WTC11 (cell line): ENCODE data around the gene FGFBP1.

Experiments
- ATF1 ChIP-seq: sonication (generic); formaldehyde crosslinking; IDR thresholded peaks from 2 replicates; pipeline ENCODE4 v1.8.1; 2023; ENCODE audit warnings: mild to moderate bottlenecking, moderate library complexity, missing genetic modification reagents
- EMX1 ChIP-seq: fragments of 250-450 bp; sonication (Bioruptor Pico); IDR thresholded peaks from 2 replicates; pipeline ENCODE4 v1.8.0; 2021; ENCODE audit warnings: mild to moderate bottlenecking
- ESRRA ChIP-seq: sonication (generic); formaldehyde crosslinking; IDR thresholded peaks from 2 replicates; pipeline ENCODE4 v1.8.1; 2022; ENCODE audit warnings: mild to moderate bottlenecking, missing genetic modification reagents, borderline replicate concordance
- NR3C1 ChIP-seq: sonication (generic); formaldehyde crosslinking; conservative IDR thresholded peaks from 2 replicates; pipeline ENCODE4 v1.8.1; 2023; ENCODE audit warnings: low read depth, mild to moderate bottlenecking, missing genetic modification reagents
- ZNF416 ChIP-seq: fragments of 250-450 bp; sonication (Bioruptor Pico); IDR thresholded peaks from 2 replicates; pipeline ENCODE4 v1.9.0; 2021; ENCODE audit warnings: mild to moderate bottlenecking, inconsistent platforms
- TF ChIP-seq, protein P1 (sequence below): fragments of 200-600 bp; IDR thresholded peaks from 2 replicates; pipeline ENCODE4 v1.8.0; 2022; ENCODE audit warnings: antibody characterized with exemption
- TF ChIP-seq, protein P2 (sequence below): sonication (generic); formaldehyde crosslinking; IDR thresholded peaks from 2 replicates; pipeline ENCODE4 v1.8.1; 2023; ENCODE audit warnings: mild to moderate bottlenecking, moderate library complexity, missing genetic modification reagents
- TF ChIP-seq, protein P3 (sequence below): sonication (generic); formaldehyde crosslinking; IDR thresholded peaks from 2 replicates; pipeline ENCODE4 v1.8.1; 2023; ENCODE audit warnings: mild to moderate bottlenecking, missing genetic modification reagents
- TF ChIP-seq, protein P4 (sequence below): sonication (generic); formaldehyde crosslinking; IDR thresholded peaks from 2 replicates; pipeline ENCODE4 v1.8.0; 2023; ENCODE audit warnings: missing genetic modification reagents, mild to moderate bottlenecking, borderline replicate concordance

DNA sequence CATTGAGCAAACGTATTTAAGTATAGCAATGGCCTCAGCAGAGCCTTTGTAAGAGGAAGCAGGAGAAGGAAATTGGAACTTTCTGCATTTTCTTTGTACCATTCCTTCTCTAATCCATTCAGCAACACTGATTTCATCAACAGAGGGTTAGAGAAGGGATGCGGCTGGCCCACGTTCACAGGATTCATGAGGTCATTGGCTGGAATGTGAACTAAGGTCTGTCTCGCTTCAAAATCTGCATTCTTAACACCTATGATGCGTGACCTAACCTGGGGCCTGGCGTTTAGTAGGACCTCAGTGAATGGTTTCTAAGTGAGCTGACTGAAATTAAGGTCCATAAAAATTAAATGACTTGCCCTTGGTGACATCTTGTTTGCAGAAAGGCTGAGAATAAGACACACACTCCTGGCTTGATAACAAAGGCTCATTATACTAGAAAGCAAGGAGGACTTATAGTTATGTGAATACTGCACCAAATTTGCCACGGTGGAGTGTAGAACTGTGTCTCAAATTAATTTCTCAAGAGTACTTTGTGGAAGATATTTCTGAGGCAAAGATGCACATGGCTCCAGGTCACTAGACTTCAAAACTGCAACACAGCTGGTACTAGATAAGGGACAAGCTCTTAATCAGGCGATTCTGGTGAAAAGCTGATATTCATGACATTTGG is 25.4 kb downstream of the FGFBP1 start:
- TF ChIP-seq, protein P1, sequence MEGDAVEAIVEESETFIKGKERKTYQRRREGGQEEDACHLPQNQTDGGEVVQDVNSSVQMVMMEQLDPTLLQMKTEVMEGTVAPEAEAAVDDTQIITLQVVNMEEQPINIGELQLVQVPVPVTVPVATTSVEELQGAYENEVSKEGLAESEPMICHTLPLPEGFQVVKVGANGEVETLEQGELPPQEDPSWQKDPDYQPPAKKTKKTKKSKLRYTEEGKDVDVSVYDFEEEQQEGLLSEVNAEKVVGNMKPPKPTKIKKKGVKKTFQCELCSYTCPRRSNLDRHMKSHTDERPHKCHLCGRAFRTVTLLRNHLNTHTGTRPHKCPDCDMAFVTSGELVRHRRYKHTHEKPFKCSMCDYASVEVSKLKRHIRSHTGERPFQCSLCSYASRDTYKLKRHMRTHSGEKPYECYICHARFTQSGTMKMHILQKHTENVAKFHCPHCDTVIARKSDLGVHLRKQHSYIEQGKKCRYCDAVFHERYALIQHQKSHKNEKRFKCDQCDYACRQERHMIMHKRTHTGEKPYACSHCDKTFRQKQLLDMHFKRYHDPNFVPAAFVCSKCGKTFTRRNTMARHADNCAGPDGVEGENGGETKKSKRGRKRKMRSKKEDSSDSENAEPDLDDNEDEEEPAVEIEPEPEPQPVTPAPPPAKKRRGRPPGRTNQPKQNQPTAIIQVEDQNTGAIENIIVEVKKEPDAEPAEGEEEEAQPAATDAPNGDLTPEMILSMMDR: no peak
- TF ChIP-seq, protein P2, sequence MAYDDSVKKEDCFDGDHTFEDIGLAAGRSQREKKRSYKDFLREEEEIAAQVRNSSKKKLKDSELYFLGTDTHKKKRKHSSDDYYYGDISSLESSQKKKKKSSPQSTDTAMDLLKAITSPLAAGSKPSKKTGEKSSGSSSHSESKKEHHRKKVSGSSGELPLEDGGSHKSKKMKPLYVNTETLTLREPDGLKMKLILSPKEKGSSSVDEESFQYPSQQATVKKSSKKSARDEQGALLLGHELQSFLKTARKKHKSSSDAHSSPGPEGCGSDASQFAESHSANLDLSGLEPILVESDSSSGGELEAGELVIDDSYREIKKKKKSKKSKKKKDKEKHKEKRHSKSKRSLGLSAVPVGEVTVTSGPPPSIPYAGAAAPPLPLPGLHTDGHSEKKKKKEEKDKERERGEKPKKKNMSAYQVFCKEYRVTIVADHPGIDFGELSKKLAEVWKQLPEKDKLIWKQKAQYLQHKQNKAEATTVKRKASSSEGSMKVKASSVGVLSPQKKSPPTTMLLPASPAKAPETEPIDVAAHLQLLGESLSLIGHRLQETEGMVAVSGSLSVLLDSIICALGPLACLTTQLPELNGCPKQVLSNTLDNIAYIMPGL: no peak
- TF ChIP-seq, protein P3, sequence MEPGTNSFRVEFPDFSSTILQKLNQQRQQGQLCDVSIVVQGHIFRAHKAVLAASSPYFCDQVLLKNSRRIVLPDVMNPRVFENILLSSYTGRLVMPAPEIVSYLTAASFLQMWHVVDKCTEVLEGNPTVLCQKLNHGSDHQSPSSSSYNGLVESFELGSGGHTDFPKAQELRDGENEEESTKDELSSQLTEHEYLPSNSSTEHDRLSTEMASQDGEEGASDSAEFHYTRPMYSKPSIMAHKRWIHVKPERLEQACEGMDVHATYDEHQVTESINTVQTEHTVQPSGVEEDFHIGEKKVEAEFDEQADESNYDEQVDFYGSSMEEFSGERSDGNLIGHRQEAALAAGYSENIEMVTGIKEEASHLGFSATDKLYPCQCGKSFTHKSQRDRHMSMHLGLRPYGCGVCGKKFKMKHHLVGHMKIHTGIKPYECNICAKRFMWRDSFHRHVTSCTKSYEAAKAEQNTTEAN: no peak
- TF ChIP-seq ATF1 (CRISPR knock-in tag) (no peak), EMX1 (CRISPR knock-in tag) (no peak), ZNF416 (CRISPR knock-in tag) (no peak), NR3C1 (CRISPR knock-in tag) (no peak), ESRRA (CRISPR knock-in tag) (no peak)
- TF ChIP-seq, protein P4, sequence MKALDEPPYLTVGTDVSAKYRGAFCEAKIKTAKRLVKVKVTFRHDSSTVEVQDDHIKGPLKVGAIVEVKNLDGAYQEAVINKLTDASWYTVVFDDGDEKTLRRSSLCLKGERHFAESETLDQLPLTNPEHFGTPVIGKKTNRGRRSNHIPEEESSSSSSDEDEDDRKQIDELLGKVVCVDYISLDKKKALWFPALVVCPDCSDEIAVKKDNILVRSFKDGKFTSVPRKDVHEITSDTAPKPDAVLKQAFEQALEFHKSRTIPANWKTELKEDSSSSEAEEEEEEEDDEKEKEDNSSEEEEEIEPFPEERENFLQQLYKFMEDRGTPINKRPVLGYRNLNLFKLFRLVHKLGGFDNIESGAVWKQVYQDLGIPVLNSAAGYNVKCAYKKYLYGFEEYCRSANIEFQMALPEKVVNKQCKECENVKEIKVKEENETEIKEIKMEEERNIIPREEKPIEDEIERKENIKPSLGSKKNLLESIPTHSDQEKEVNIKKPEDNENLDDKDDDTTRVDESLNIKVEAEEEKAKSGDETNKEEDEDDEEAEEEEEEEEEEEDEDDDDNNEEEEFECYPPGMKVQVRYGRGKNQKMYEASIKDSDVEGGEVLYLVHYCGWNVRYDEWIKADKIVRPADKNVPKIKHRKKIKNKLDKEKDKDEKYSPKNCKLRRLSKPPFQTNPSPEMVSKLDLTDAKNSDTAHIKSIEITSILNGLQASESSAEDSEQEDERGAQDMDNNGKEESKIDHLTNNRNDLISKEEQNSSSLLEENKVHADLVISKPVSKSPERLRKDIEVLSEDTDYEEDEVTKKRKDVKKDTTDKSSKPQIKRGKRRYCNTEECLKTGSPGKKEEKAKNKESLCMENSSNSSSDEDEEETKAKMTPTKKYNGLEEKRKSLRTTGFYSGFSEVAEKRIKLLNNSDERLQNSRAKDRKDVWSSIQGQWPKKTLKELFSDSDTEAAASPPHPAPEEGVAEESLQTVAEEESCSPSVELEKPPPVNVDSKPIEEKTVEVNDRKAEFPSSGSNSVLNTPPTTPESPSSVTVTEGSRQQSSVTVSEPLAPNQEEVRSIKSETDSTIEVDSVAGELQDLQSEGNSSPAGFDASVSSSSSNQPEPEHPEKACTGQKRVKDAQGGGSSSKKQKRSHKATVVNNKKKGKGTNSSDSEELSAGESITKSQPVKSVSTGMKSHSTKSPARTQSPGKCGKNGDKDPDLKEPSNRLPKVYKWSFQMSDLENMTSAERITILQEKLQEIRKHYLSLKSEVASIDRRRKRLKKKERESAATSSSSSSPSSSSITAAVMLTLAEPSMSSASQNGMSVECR (CRISPR knock-in tag): no peak
